ENCODE measurements around the gene INA.
"Not testable (repeated sequence)": the region's sequence is repeated elsewhere in the genome, so short reads cannot be mapped to it uniquely, and the experiment has no call there.

INA gene

DNA sequence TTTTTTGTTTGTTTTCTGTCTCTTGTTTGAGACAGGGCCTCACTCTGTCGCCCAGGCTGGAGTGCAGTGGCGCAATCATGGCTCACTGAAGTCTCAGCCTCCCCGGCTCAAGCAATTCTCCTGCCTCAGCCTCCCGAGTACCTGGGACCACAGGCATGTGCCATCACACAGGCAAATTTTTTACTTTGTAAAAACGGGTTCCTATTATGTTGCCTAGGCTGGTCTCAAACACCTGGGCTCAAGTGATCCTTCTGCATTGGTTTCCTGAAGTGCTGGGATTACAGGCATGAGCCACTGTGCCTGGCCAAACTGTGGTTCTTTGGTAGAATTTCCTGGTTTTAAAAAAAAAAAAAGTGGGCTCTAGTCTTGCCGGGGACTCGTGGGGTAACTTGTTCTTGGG lies 31.4 kb upstream of the INA start, which contains the start of gene RPEL1:
Gene RPEL1, plus strand, starts transcription at position 301 of the 400 bp plus-strand sequence. CDS start 110 bp downstream, outside the sequence.
- not testable (repeated sequence) for H3K4me1 ChIP-seq (ENCODE audit: control insufficient read depth, insufficient read depth, low read length, poor library complexity, severe bottlenecking); H3K27me3 ChIP-seq (replicated peaks; ENCODE audit: control insufficient read depth, insufficient read depth, low read length, poor library complexity, severe bottlenecking); DNase-seq; H3K36me3 ChIP-seq (ENCODE audit: control insufficient read depth, insufficient read depth, low read length); H3K4me3 ChIP-seq (ENCODE audit: insufficient read depth, low read depth, low read length, poor library complexity, severe bottlenecking); H3K27ac ChIP-seq (ENCODE audit: insufficient read depth, low read length, poor library complexity, severe bottlenecking); H3K9me3 ChIP-seq (ENCODE audit: control insufficient read depth, low read length)

DNA sequence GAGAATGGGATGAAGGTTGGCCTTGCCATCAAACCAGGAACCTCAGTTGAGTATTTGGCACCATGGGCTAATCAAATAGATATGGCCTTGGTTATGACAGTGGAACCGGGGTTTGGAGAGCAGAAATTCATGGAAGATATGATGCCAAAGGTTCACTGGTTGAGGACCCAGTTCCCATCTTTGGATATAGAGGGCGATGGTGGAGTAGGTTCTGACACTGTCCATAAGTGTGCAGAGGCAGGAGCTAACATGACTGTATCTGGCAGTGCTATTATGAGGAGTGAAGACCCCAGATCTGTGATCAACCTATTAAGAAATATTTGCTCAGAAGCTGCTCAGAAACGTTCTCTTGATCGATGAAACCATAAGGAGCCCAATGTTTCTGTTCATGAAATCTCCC lies 30.6 kb upstream of the INA start:
- H3K27ac ChIP-seq (ENCODE audit: insufficient read depth, low read length, poor library complexity, severe bottlenecking), result no peak overlapping the region

GRCh38 chr10:103254113-103254512 lies 22.8 kb upstream of the INA start:
- H3K4me3 ChIP-seq (ENCODE audit: insufficient read depth, low read depth, low read length, poor library complexity, severe bottlenecking), result no peak overlapping the region
- DNase-seq, result no peak
- H3K4me1 ChIP-seq (ENCODE audit: control insufficient read depth, insufficient read depth, low read length, poor library complexity, severe bottlenecking), result no peaks in the 10 kb centered on the region
- H3K36me3 ChIP-seq (ENCODE audit: control insufficient read depth, insufficient read depth, low read length), result no peaks in the 10 kb centered on the region
- no peaks in the 10 kb centered on the region for H3K9me3 ChIP-seq (ENCODE audit: control insufficient read depth, low read length)
- peaks cover 2% of the 10 kb centered on the region for H3K27me3 ChIP-seq (replicated peaks; ENCODE audit: control insufficient read depth, insufficient read depth, low read length, poor library complexity, severe bottlenecking)
- no peak overlapping the region for H3K27ac ChIP-seq (ENCODE audit: insufficient read depth, low read length, poor library complexity, severe bottlenecking)

More for the DNA sequence above, 30.6 kb upstream of the INA start:
- Histone ChIP-seq H3K4me3 (ENCODE audit: insufficient read depth, low read depth, low read length, poor library complexity, severe bottlenecking) (no peak overlapping the region), H3K4me1 (ENCODE audit: control insufficient read depth, insufficient read depth, low read length, poor library complexity, severe bottlenecking) (no peaks in the 10 kb centered on the region), H3K36me3 (ENCODE audit: control insufficient read depth, insufficient read depth, low read length) (no peaks in the 10 kb centered on the region), H3K9me3 (ENCODE audit: control insufficient read depth, low read length) (no peaks in the 10 kb centered on the region), H3K27me3 (replicated peaks; ENCODE audit: control insufficient read depth, insufficient read depth, low read length, poor library complexity, severe bottlenecking) (no peaks in the 10 kb centered on the region)
- no peak for DNase-seq

DNA sequence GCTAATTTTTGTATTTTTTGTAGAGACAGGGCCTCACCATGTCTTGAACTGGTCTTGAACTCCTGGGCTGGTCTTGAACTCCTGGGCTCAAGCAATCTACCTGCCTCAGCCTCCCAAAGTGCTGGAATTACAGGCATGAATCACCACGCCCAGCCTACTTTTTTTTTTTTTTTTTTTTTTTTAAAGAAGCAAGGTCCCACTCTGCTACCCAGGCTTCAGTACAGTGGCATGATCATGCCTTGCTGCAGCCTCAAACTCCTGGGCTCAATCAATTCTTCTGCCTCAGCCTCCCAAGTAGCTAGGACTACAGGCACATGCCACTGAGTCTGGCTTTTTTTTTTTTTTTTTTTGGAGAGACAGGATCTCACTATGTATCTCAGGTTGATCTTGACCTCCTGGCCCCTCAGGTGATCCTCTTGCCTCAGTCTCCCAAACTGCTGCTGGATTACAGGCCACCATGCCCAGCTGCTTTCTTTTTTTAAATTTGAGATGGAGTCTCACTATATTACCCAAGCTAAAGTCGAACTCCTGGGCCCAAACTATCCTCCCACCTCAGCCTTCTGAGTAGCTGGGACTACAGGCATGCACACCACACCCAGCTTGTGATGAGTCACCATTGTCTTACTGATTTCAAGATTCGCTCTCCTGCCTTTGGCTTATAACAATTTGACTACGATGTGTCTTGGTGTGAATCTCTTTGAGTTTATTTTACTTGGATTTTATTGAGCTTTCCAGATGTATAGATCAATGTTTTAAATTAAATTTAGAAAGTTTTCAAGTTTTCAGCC lies 22.2 kb upstream of the INA start:
- no peak overlapping the region for H3K27ac ChIP-seq (ENCODE audit: insufficient read depth, low read length, poor library complexity, severe bottlenecking)
- no peak overlapping the region for H3K4me3 ChIP-seq (ENCODE audit: insufficient read depth, low read depth, low read length, poor library complexity, severe bottlenecking)
- H3K36me3 ChIP-seq (ENCODE audit: control insufficient read depth, insufficient read depth, low read length), result no peaks in the 10 kb centered on the region
- H3K27me3 ChIP-seq (replicated peaks; ENCODE audit: control insufficient read depth, insufficient read depth, low read length, poor library complexity, severe bottlenecking), result peaks cover 2% of the 10 kb centered on the region
- H3K9me3 ChIP-seq (ENCODE audit: control insufficient read depth, low read length), result no peaks in the 10 kb centered on the region
- no peaks in the 10 kb centered on the region for H3K4me1 ChIP-seq (ENCODE audit: control insufficient read depth, insufficient read depth, low read length, poor library complexity, severe bottlenecking)
- DNase-seq, result no peak

GRCh38 chr10:103256613-103257012 lies 20.3 kb upstream of the INA start:
- Histone ChIP-seq H3K27me3 (replicated peaks; ENCODE audit: control insufficient read depth, insufficient read depth, low read length, poor library complexity, severe bottlenecking) (peaks cover 2% of the 10 kb centered on the region), H3K9me3 (ENCODE audit: control insufficient read depth, low read length) (no peaks in the 10 kb centered on the region), H3K36me3 (ENCODE audit: control insufficient read depth, insufficient read depth, low read length) (no peaks in the 10 kb centered on the region), H3K27ac (ENCODE audit: insufficient read depth, low read length, poor library complexity, severe bottlenecking) (no peak overlapping the region), H3K4me3 (ENCODE audit: insufficient read depth, low read depth, low read length, poor library complexity, severe bottlenecking) (no peak overlapping the region), H3K4me1 (ENCODE audit: control insufficient read depth, insufficient read depth, low read length, poor library complexity, severe bottlenecking) (no peaks in the 10 kb centered on the region)
- no peak for DNase-seq

GRCh38 chr10:103257812-103258211 lies 19.1 kb upstream of the INA start:
- H3K27ac ChIP-seq (ENCODE audit: insufficient read depth, low read length, poor library complexity, severe bottlenecking), result no peak overlapping the region
- no peaks in the 10 kb centered on the region for H3K4me1 ChIP-seq (ENCODE audit: control insufficient read depth, insufficient read depth, low read length, poor library complexity, severe bottlenecking)
- DNase-seq, result no peak
- no peaks in the 10 kb centered on the region for H3K9me3 ChIP-seq (ENCODE audit: control insufficient read depth, low read length)
- no peaks in the 10 kb centered on the region for H3K36me3 ChIP-seq (ENCODE audit: control insufficient read depth, insufficient read depth, low read length)
- no peak overlapping the region for H3K4me3 ChIP-seq (ENCODE audit: insufficient read depth, low read depth, low read length, poor library complexity, severe bottlenecking)
- H3K27me3 ChIP-seq (replicated peaks; ENCODE audit: control insufficient read depth, insufficient read depth, low read length, poor library complexity, severe bottlenecking), result peaks cover 2% of the 10 kb centered on the region

GRCh38 chr10:103258928-103259327 lies 18.0 kb upstream of the INA start:
- H3K36me3 ChIP-seq (ENCODE audit: control insufficient read depth, insufficient read depth, low read length); H3K27ac ChIP-seq (ENCODE audit: insufficient read depth, low read length, poor library complexity, severe bottlenecking); H3K27me3 ChIP-seq (replicated peaks; ENCODE audit: control insufficient read depth, insufficient read depth, low read length, poor library complexity, severe bottlenecking); H3K4me3 ChIP-seq (ENCODE audit: insufficient read depth, low read depth, low read length, poor library complexity, severe bottlenecking); DNase-seq; H3K4me1 ChIP-seq (ENCODE audit: control insufficient read depth, insufficient read depth, low read length, poor library complexity, severe bottlenecking); H3K9me3 ChIP-seq (ENCODE audit: control insufficient read depth, low read length): not testable (repeated sequence)

GRCh38 chr10:103259989-103260388 lies 16.9 kb upstream of the INA start:
- Histone ChIP-seq H3K27ac (ENCODE audit: insufficient read depth, low read length, poor library complexity, severe bottlenecking) (no peak overlapping the region), H3K9me3 (ENCODE audit: control insufficient read depth, low read length) (no peaks in the 10 kb centered on the region), H3K27me3 (replicated peaks; ENCODE audit: control insufficient read depth, insufficient read depth, low read length, poor library complexity, severe bottlenecking) (peaks cover 2% of the 10 kb centered on the region), H3K4me1 (ENCODE audit: control insufficient read depth, insufficient read depth, low read length, poor library complexity, severe bottlenecking) (no peaks in the 10 kb centered on the region), H3K36me3 (ENCODE audit: control insufficient read depth, insufficient read depth, low read length) (no peaks in the 10 kb centered on the region), H3K4me3 (ENCODE audit: insufficient read depth, low read depth, low read length, poor library complexity, severe bottlenecking) (no peak overlapping the region)
- DNase-seq, result no peak

DNA sequence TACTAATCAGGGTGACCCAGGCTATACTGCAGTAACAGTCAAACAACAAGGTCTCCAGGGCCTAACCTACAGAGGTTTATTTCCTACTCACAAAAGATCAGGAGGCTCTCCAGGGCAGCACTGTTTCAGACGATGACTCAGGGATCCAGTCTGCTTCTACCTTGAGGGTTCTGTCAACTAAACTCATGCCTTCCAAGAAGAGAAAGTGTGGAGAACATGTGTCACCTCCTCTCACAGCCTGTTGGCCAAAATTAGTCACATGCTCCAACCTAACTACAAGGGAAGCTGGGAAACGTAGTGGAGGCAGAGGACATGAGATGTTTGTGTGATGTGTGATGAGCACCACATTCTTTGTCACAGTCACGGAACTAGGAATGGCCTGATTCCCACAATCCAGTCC lies 14.7 kb upstream of the INA start:
- no peaks in the 10 kb centered on the region for H3K27me3 ChIP-seq (replicated peaks; ENCODE audit: control insufficient read depth, insufficient read depth, low read length, poor library complexity, severe bottlenecking)
- no peaks in the 10 kb centered on the region for H3K4me1 ChIP-seq (ENCODE audit: control insufficient read depth, insufficient read depth, low read length, poor library complexity, severe bottlenecking)
- H3K36me3 ChIP-seq (ENCODE audit: control insufficient read depth, insufficient read depth, low read length), result no peaks in the 10 kb centered on the region
- H3K27ac ChIP-seq (ENCODE audit: insufficient read depth, low read length, poor library complexity, severe bottlenecking), result no peak overlapping the region
- DNase-seq, result no peak
- no peak overlapping the region for H3K4me3 ChIP-seq (ENCODE audit: insufficient read depth, low read depth, low read length, poor library complexity, severe bottlenecking)
- no peaks in the 10 kb centered on the region for H3K9me3 ChIP-seq (ENCODE audit: control insufficient read depth, low read length)

GRCh38 chr10:103265717-103266329 lies 11.1 kb upstream of the INA start:
- Histone ChIP-seq H3K36me3 (ENCODE audit: control insufficient read depth, insufficient read depth, low read length) (no peaks in the 10 kb centered on the region), H3K27me3 (replicated peaks; ENCODE audit: control insufficient read depth, insufficient read depth, low read length, poor library complexity, severe bottlenecking) (no peaks in the 10 kb centered on the region), H3K9me3 (ENCODE audit: control insufficient read depth, low read length) (no peaks in the 10 kb centered on the region), H3K27ac (ENCODE audit: insufficient read depth, low read length, poor library complexity, severe bottlenecking) (no peak overlapping the region), H3K4me1 (ENCODE audit: control insufficient read depth, insufficient read depth, low read length, poor library complexity, severe bottlenecking) (no peaks in the 10 kb centered on the region), H3K4me3 (ENCODE audit: insufficient read depth, low read depth, low read length, poor library complexity, severe bottlenecking) (no peak overlapping the region)
- DNase-seq, result no peak
